Hepatocyte (in vitro differentiated cells): Measurements from ENCODE around the gene RNF130. TPM values are rescaled to one million over a fixed set of nuclear protein-coding genes. Genes with fewer than 3 reads are reported as not detected.

Experiments used
- DNase-seq: peaks from one replicate; pipeline ENCODE4 v3.0.0-alpha.2; 2016; ENCODE audit warnings: low spot score
- H2AFZ ChIP-seq: fragments of 200-600 bp; sonication (generic); 2 replicates; pipeline ENCODE4 v1.6.0; 2016; ENCODE audit warnings: antibody characterized with exemption, mild to moderate bottlenecking
- H3K27ac ChIP-seq: fragments of 200-600 bp; sonication (generic); 2 replicates; pipeline ENCODE4 v1.5.1; 2016; ENCODE audit warnings: mild to moderate bottlenecking
- H3K27me3 ChIP-seq: fragments of 200-600 bp; sonication (generic); 2 replicates; pipeline ENCODE4 v1.6.1; 2016
- H3K36me3 ChIP-seq: fragments of 200-600 bp; sonication (generic); replicated peaks from 2 replicates; pipeline ENCODE4 v1.5.1; 2016; ENCODE audit warnings: low read depth; ENCODE audit not compliant: insufficient read depth
- H3K4me1 ChIP-seq: fragments of 200-600 bp; sonication (generic); 2 replicates; pipeline ENCODE4 v1.5.1; 2016; ENCODE audit warnings: mild to moderate bottlenecking, moderate library complexity; ENCODE audit not compliant: insufficient read depth
- H3K4me2 ChIP-seq: fragments of 200-600 bp; sonication (generic); 2 replicates; pipeline ENCODE4 v1.6.0; 2016
- H3K4me3 ChIP-seq: fragments of 200-600 bp; sonication (generic); 2 replicates; pipeline ENCODE4 v1.5.1; 2016; ENCODE audit warnings: mild to moderate bottlenecking
- H3K79me2 ChIP-seq: fragments of 200-600 bp; sonication (generic); 2 replicates; pipeline ENCODE4 v1.6.0; 2017; ENCODE audit warnings: mild to moderate bottlenecking
- H3K9me2 ChIP-seq: fragments of 200-600 bp; sonication (generic); replicated peaks from 2 replicates; pipeline ENCODE4 v1.6.0; 2017; ENCODE audit warnings: mild to moderate bottlenecking; ENCODE audit not compliant: insufficient read depth
- H3K9me3 ChIP-seq: fragments of 200-600 bp; sonication (generic); 2 replicates; pipeline ENCODE4 v1.5.1; 2016; ENCODE audit warnings: low read depth, mild to moderate bottlenecking
- H4K20me1 ChIP-seq: fragments of 200-600 bp; sonication (generic); 2 replicates; pipeline ENCODE4 v1.6.0; 2016; ENCODE audit warnings: mild to moderate bottlenecking; ENCODE audit not compliant: insufficient read depth, poor library complexity, severe bottlenecking
- EZH2 ChIP-seq: fragments of 200-600 bp; sonication (generic); IDR thresholded peaks from 2 replicates; pipeline ENCODE4 v1.6.1; 2016; ENCODE audit warnings: antibody characterized with exemption, mild to moderate bottlenecking, borderline replicate concordance
- EZH2phosphoT487 ChIP-seq: fragments of 200-600 bp; sonication (generic); IDR thresholded peaks from one replicate; pipeline ENCODE4 v1.6.1; 2018; ENCODE audit warnings: antibody characterized with exemption, mild to moderate bottlenecking, low read depth, moderate library complexity; ENCODE audit not compliant: unreplicated experiment, severe bottlenecking
- WGBS: methylation state at CpG from one replicate; pipeline ENCODE4 v1.1.6; 2016; ENCODE audit warnings: low lambda C conversion rate; ENCODE audit errors: missing lambda C conversion rate; 5-methylcytosine and 5-hydroxymethylcytosine counted together
- polyA plus RNA-seq: library from polyadenylated mRNA; unstranded; fragments of >200 nt; fragmentation: Nextera tagmentation; extraction: Ambion mirVana; gene quantifications from 2 replicates; pipeline ENCODE4 v1.2.1, GENCODE V29; 2016
- total RNA-seq: library from RNA; depleted of rRNA; stranded (reverse); fragments of >200 nt; gene quantifications from 2 replicates; pipeline ENCODE4 v1.2.3, GENCODE V29; 2014
- TF ChIP-seq, protein P1 (sequence below): fragments of 200-600 bp; sonication (generic); IDR thresholded peaks from 2 replicates; pipeline ENCODE4 v1.5.1; 2016; ENCODE audit warnings: antibody characterized with exemption, mild to moderate bottlenecking; ENCODE audit not compliant: poor library complexity

Gene RNF130
- total and polyA plus RNA-seq, 2 experiments from 2014 or later = 42.4 to 64.9 TPM

DNA sequence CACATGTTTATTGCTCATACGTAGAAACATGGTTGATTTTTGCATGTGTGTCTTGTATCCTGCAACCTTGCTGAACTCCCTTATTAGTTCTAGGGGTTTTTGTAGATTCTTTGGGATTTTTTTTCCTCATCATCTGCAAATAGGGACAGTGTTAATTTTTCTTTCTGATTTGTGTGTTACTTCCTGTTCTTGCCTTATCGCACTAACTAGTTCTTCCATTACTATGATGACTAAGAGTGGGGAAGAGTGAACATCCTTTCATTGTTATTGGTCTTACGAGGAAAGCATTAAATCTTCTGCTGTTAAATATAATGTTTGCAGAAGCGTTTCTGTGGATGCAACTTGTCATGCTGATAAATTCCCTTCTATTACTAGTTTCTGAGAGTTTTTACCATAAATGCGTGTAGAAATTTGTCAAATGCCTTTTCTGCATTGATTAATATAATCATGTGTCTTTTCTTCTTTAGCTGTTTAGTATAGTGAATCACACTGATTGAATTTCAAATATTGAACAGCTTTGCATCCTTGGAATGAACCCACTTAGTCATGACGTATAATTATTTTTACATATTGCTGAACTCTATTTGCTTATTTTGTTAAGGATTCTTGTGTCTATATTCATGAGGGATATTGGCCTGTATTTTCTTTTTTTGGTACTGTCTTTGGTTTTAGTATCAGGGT is 32.1 kb upstream of the RNF130 start:
- Histone ChIP-seq H3K27ac (no peak overlapping the region), H3K9me3 (peaks cover 8% of the 10 kb centered on the region), H3K4me2 (no peak overlapping the region), H3K9me2 (no peaks in the 10 kb centered on the region), H3K27me3 (no peaks in the 10 kb centered on the region), H4K20me1 (no peaks in the 10 kb centered on the region), H3K4me3 (no peak overlapping the region), H3K36me3 (no peaks in the 10 kb centered on the region), H3K79me2 (no peaks in the 10 kb centered on the region), H2AFZ (no peak overlapping the region), H3K4me1 (no peaks in the 10 kb centered on the region)
- TF ChIP-seq EZH2 (no peak), EZH2phosphoT487 (no peak)
- TF ChIP-seq, protein P1, sequence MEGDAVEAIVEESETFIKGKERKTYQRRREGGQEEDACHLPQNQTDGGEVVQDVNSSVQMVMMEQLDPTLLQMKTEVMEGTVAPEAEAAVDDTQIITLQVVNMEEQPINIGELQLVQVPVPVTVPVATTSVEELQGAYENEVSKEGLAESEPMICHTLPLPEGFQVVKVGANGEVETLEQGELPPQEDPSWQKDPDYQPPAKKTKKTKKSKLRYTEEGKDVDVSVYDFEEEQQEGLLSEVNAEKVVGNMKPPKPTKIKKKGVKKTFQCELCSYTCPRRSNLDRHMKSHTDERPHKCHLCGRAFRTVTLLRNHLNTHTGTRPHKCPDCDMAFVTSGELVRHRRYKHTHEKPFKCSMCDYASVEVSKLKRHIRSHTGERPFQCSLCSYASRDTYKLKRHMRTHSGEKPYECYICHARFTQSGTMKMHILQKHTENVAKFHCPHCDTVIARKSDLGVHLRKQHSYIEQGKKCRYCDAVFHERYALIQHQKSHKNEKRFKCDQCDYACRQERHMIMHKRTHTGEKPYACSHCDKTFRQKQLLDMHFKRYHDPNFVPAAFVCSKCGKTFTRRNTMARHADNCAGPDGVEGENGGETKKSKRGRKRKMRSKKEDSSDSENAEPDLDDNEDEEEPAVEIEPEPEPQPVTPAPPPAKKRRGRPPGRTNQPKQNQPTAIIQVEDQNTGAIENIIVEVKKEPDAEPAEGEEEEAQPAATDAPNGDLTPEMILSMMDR = no peak
- DNase-seq = no peak
- 90% methylated on average over 6 of the region's 6 CpGs for WGBS

DNA sequence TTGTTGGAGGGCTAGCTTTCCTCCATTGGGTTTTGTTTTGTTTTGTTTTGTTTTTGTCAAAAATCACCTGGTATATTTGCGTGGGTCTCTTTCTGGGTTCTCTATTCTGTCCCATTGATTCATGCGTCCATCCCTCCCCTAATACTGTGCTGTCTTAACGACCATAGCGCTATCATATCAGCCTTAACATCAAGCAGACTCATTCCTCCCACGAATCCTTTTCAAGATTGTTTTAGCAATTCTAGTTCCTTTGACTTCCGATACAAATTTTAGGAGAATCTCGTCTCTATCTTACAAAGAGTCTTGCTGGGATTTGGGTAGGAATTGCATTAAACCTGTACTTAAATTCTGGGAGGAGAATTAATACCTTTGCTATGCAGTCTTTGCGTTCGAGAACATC is 31.1 kb upstream of the RNF130 start:
- no peak for TF ChIP-seq EZH2
- no peak for TF ChIP-seq EZH2phosphoT487
- TF ChIP-seq, protein P1 = no peak
- DNase-seq = no peak
- 93% methylated on average over 9 of the region's 9 CpGs for WGBS
- no peak overlapping the region for H3K4me3 ChIP-seq
- no peak overlapping the region for H2AFZ ChIP-seq
- no peaks in the 10 kb centered on the region for H3K36me3 ChIP-seq
- H3K27ac ChIP-seq = no peak overlapping the region
- H3K79me2 ChIP-seq = no peaks in the 10 kb centered on the region
- H3K27me3 ChIP-seq = no peaks in the 10 kb centered on the region
- H3K4me2 ChIP-seq = no peak overlapping the region
- no peaks in the 10 kb centered on the region for H3K9me2 ChIP-seq
- no peaks in the 10 kb centered on the region for H4K20me1 ChIP-seq
- H3K4me1 ChIP-seq = no peaks in the 10 kb centered on the region
- H3K9me3 ChIP-seq = peaks cover 8% of the 10 kb centered on the region

DNA sequence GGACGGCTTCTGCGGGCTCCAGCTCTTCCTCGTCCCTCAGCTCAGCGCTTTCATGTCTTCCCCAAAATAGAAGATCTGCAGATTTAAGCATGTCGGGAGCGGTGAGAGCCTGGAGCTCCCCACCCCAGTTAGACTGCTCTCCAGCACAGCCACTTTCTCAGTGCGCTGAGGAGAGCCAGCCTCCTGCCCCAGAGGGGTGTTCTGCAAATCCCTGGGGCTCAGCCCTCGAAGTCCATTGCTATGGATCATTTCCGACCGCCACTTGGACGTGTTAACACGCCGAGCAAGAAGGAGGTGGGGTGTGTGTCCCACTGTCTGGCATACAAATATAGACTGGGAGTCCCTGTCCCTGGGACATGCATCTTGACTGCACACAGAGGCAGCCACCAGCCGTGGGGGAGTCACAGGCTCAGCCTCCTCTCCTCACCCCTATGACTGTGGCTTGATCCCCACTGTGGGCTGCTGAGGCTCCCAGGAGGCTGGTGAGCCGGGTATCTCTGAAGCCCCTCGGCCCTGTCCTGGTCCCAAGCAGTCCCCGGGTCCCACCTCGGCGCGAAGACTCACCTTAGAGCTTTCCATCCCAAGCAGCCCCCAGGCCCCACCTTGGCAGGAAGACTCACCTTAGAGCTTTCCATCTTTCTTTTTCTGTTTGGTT is 30.0 kb upstream of the RNF130 start:
- Histone ChIP-seq H3K27me3 (no peaks in the 10 kb centered on the region), H3K79me2 (no peaks in the 10 kb centered on the region), H3K27ac (no peak overlapping the region), H4K20me1 (no peaks in the 10 kb centered on the region), H3K36me3 (no peaks in the 10 kb centered on the region), H2AFZ (no peak overlapping the region), H3K9me3 (peaks cover 1% of the 10 kb centered on the region), H3K9me2 (no peaks in the 10 kb centered on the region), H3K4me1 (no peaks in the 10 kb centered on the region), H3K4me2 (no peak overlapping the region), H3K4me3 (no peak overlapping the region)
- 92% methylated on average over 20 of the region's 20 CpGs for WGBS
- DNase-seq = no peak
- no peak for TF ChIP-seq EZH2
- no peak for TF ChIP-seq EZH2phosphoT487
